HT1080 (cell line): ENCODE data around the gene TNRC6C. TPM values are rescaled to one million over a fixed set of nuclear protein-coding genes. Genes with fewer than 3 reads are reported as not detected.
A peak's percentile ranks its signal among the peaks of the same experiment; 100 is the strongest.

Source experiments
- DNase-seq: peaks from one replicate; pipeline ENCODE4 v3.0.0-alpha.2; 2015; ENCODE audit warnings: low read depth
- total RNA-seq: library from RNA; depleted of rRNA; stranded (reverse); fragments of >200 nt; shearing (Covaris generic); gene quantifications from 2 replicates; pipeline ENCODE4 v1.2.3, GENCODE V29; 2014

TNRC6C gene
- total RNA-seq, 1 experiment from 2014 or later, result 2.7 TPM

DNA sequence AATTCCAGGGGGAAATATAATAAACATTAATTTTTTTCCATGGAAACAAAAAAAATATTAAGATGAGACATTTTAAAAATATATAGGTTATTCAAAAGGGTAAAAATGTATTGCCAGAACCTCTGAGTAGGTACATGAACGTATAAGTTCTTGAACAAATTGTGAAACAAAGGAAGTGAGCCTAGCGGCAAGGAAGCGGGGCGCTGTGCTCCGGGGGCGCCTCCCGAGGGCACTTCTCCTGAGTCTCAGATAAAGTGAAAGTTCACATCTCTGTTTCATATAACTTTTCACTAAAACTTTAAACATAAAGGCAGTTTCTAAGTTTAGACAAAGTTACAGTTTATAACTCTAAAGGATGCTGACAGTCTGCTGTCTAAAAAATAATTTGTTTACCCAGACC, 52.3 kb downstream of the TNRC6C start:
- no peak for DNase-seq

DNA sequence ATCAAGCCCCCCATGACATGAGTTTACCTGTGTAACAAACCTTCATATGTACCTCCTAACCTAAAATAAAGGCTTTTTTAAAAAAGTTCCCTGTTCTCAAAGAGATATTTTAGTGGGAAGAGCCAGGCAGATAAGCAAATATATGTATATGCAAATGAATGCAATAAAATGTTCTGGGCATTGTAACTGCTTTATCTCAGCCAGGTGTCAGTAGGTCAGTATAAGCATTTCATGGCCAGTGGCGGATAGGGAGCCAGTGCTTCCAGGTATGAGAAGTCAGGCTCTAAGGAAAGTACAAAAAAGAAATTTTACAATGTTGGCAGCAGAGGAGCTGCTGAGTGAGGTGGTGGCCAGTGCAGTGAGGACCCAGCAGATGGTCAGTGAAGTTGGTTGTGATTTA, 53.9 kb downstream of the TNRC6C start:
- DNase-seq, result no peak

DNA sequence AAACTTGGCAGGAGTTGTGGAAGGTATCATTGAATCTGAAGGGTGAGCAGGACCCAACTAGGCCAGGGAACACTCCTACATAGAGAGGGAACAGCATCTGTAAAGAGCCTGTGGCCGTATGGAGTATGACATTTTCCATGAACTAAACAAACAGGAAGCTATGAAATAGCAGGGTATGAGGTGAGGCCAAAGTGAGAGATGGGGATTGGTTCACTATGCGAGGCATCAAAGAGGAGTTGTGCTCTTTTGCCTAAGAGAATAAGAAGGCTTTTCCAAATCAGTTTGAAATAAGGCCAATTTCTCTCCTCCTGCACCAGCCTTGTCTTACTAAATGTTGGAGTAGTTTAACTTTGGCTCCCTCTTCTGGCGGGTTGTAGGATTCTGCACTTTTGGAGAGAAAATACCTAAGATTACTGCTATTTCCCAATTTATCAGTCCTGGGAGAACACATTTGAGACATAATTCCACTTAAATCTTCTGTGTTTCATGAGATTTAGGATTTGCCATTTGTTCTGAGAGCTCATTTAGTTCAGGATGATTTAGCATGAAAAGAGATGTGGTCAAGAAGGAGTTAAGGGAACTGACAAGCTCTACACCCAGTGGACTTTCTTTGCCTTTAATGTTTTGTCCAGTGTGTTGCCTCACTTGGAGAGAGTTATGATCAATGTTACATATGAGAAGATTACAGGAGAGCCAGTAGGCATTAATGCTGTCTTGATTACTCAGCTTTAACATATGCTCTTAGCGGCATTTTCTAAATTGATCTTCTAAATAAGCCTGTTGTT, 55.4 kb downstream of the TNRC6C start:
- peak; percentile 49 for DNase-seq

DNA sequence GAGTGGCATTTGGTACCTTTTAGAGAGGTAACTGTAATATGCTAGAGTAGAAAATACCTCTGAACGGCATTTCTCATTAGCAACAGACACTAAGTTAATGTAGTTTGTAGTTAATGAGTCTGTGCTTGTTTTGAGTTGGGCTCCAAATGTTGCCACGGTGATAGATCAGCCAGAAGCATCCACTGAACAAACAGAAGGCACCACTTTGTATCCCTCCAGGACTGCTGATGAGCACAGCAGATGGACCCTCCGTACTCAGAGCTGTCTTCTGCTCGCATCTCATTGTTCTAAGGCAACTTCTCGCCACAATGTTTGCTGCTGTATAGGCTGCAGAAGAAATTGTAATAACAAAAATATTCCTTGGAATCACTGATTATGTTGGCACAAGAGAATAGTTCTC, 56.1 kb downstream of the TNRC6C start:
- DNase-seq, result no peak

DNA sequence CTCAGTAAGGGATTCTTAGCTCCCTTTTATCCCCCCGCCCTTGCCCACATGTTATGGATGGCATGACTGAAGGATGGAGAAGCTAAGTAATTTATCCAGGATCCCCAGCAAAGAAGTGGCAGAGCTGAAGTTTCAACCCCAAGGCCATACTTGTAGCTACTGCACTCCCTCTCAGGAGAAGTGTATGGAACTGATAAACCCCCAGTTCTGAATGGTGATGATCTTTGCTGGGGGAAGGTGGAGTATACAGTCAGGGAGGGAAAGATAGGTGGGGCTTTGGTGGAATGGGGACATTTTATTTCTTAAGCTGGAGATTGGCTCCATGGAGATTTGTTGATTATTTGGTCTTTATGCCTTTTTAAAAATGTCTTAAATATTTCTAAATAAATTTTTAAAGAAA, 58.3 kb downstream of the TNRC6C start:
- no peak for DNase-seq

DNA sequence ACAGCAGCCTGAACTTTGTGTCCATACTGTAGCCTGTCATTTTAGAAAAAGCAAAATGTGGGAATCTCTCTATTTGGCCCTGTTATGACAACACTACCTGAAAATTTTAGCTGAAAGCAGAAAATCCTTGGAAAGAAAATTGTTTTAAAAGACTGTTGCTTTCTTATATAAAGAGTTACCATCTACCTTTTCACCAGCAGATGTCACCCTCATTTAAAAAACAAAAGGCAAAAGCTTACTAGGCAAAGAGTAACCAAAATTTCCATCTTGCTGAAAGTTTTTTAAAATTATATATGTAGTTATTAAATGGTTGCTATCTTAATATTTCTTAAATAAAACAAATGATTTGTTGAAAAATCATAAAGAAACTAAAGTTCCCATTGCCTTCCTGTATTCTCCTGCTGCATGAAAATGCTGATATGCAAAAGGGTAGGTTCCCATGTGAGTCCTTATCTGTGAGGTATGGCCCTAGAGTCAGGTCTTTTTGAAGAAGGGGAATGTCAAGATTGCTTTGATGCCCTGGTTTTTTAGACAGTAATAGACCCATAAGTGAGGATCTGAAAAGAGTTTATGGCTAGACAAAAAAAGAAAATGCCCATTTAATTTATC, 61.0 kb downstream of the TNRC6C start:
- DNase-seq, result peak; percentile 28

DNA sequence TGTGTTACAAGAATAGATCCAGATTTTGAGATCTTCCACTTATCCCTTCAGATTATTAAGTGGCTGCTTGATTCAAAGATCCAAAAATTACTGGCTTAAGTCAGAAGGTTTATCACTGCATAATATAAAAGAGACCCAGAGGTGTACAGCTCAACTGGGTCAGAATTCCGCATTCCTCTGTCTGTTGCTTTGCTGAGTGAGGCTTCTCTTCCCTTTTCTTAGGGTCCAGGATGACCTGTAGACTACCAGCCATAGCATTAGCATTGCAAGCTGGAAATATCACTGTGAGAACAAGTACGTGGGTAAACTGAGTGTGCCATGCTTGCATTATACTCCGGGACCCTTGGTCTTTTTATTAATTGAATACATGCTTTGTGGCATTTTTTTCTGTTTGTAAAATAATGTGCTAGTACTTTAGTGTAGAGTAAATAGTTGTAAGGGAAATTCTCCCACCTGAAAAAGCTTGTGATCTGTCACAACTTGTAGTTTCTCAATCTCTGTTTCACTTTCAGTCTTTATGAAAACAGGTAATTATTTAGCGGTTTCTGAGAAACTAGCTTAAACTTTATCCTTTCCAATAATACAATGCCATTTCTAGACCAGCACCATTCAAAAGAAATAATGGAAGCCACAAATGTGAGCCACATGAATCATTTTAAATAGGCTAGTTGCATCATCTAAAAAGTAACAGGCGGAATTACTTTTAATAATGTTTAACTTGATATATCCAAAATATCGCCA, 61.6 kb downstream of the TNRC6C start:
- no peak for DNase-seq

DNA sequence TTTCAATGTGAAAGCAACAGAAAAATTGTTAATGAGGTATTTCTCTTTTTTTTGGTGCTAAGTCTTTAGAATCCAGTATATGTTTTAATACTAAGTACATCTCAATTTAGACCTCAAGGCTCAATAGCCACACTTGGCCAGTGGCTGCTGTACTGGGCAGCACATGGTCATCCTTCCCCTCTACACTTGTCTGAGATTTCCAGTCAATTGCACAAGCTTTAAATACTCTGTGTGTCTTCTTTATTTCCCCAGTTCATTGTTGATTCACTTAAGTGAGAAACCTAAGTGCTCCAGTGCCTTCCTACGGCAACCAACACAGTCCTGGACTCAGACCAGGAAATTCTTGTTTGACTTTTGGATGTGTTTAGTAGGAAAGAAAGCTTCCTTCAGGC, 62.2 kb downstream of the TNRC6C start:
- DNase-seq, result no peak

DNA sequence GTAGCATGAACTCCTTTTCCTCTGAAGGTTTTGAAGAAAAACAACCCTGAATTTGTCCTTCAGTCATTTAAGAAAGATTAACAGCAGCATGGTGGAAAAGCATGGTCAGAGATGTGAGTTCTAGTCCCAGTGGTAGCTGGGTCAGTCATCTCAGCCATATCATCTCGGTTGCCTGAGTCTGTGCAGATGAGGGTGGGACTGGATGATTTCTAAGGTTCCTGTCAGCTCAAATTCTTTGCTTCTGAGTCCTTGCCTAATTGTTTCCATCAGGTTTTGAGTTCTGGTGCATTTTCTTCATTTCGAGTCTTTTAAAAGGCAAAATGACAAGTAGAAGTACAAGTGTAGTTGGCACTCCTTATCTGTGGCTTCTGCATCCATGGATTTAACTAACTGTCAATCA, 63.9 kb downstream of the TNRC6C start:
- DNase-seq, result no peak

DNA sequence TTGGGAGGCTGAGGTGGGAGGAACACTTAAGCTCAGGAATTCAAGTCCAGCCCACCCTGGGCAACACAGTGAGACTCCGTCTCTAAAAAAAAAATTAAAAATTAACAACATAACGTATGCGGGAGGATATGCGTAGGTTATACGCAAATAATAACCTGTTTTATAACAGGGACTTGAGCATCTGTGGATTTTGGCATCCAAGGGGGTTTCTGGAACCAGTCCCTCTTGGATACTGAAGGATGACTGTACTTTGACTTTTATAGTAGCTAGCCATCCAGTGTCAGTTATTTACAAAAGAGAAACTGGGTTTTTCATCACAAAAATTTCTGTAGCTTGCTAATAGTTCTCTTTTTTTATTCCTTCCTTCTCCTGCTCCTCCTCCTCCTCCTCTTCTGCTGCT, 64.5 kb downstream of the TNRC6C start:
- no peak for DNase-seq

DNA sequence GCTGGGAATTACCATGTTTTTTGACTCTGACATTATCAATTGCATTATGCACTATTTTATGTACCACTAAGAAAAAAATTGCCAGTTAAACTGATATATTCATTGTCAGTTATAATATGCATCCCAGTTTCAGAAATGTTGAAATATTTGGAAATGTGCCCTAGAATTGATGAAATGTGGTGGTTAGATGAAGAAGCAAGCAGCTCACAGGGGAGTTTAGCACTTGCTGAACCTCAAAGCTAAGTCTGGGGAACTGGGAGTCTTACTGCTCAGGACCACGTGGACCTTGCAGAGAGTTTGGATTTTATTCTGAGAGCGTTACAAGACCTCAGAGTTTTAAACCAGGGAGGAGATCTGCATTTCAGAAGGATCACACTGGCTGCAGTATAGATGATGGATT, 67.9 kb downstream of the TNRC6C start:
- no peak for DNase-seq

DNA sequence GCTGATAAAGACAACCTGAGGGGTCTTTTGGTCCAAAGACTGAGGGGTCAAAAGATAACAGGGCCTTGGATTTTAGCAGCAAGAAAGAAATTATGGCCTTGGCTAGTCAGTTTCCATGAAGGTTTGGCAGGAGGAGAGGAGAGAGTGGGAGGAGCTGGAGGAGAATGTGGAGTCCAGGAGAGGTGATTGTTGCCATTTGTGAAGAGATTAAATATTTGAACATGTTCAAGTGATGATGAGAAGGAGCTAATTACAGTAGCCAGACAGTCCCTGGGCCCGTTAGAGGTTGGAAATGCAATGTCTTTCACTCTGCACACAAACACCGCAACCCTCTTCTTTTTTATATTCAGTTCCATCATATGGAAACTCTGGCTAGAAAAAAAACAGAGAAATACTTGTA, 68.6 kb downstream of the TNRC6C start:
- DNase-seq, result no peak

DNA sequence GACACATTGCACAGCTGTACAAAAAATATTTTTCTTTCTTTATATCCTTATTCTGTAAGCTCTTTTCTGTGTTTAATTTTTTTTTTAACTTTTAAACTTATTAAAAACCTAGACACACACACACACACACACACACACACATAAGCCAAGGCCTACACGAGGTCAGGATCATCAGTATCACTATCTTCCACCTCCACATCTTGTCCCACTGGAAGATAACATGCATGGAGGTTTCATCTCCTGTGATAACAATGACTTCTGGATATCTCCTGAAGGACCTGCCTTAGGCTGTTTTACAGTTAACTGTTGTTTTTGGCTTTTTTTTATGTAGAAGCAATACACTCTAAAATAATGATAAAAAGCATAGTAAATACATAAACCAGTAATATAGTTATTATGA, 71.2 kb downstream of the TNRC6C start:
- no peak for DNase-seq

DNA sequence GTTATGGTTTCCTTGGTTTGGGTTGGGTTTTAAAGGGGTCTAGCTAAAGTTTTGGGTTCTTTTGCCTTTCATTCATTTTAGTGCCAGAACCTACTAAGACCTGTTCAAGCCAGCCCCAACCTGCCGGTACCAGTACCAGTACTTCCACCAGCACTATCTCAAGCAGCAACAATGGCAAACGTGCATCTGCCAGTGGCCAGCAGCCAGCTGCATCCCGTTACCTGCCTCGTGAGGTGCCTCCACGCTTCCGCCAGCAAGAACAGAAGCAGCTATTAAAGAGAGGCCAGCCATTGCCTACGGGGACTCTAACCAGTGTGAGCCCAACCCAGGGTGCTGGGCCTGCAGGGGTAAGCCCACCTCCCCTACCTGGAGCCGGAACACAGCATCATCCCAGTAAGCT, 72.9 kb downstream of the TNRC6C start:
- DNase-seq, result no peak

DNA sequence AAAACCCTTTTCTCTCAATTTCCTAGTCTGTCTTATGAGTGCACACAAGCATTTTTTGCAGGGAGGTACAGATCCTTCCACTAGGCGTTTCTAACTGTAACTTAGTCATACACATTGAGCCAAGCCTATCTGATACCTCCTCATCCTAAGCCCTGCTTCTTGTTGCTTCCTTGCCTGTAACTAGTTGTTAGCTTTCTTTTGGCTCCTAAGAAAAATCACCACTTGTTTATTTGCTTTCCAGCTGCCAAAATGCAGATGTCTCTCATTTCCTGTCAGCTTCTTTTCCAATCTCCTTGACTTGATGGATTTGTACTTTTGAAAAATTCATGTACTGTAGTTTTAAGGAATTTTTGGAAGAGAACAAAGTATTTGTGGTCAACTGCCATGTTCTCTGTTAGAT, 73.7 kb downstream of the TNRC6C start:
- DNase-seq, result no peak

DNA sequence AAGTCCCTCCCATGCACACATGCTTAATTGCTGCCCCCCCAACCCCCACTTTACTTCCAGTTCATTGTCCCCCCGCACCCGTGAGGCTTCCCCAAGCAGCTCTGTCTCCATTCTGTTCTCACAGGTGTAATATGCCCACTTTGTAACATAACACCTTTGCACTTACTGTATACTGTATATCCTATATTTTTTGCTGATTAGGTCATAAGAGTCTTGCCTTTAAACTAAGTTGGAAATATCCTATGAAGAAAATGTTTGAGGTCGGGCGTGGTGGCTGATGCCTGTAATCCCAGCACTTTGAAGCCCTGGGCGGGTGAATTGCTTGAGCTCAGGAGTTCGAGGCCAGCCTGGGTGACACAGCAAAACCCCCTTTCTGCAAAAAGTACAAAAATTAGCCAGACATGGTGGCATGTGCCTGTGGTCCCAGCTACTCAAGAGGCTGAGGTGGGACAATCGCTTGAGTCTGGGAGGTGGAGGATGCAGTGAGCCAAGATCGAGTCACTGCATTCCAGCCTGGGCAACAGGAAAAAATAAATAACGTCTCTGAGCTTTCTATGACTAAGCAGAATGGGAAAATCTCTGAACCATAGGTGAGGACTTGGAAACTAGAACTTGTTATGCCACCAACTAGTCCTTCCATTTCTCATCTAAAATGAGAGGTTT, 76.1 kb downstream of the TNRC6C start:
- peak; percentile 82 for DNase-seq

DNA sequence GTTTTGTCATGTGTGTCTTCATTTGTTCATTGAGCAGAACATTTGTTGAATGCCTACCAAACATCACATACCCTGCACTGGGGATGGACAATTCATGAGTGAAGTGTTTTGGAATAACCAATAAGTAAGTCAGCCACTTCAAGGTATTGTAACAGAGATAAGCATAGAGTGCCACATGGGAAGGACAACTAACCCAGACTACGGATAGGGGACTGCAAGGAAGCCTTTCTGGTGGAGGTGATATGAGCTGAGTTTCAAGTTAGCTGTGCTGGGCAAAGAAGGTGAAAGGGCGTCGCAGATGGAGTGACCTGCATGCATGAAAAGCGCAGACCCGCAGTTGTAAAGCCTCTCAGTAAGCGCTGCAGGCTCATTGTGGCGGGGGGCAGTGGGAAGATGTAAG, 78.8 kb downstream of the TNRC6C start:
- no peak for DNase-seq

DNA sequence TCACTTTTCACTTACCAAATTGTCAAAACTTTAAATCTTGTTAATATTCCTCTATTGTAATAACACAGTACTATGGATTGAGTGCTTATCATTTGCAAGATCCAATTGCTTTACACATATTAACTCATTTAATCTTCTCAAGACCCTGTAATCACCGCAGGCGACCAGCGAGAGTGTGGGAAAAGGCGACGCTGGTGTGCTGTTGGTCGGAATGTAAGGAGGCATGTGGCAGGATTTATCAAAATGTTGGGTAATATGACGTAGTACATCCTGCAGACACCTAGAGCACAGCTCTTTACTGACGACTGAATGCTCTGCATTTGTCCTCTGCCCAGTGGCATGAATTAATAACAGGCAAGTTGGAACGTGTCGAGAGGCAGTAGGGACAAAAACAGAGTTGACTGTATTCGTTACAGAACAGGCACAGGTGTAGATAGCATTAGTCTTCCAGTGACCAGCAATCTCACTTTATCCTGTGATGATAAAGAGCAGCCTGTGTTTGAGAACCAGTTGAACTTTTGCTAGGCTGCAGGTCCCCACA, 80.3 kb downstream of the TNRC6C start:
- no peak for DNase-seq

DNA sequence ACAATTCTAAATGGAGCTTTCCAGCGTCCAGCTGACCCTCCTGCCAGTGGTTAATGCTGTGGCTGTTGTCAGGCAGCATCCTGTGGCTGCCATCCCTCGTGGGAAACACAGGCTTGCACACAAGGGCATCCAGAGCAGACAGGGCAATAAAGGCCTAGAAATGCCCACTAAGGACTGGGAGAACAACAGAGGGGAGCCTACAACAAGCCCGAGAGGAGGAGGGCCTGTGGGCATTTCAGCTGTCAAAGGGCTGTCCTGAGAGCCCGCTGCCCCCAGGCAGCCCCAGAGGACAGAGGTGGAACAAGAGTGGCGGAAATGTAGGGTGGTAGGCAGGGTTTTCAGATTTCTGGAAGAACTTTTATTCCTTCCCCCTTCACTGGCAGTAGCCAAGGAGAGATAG, 81.1 kb downstream of the TNRC6C start:
- DNase-seq, result no peak

DNA sequence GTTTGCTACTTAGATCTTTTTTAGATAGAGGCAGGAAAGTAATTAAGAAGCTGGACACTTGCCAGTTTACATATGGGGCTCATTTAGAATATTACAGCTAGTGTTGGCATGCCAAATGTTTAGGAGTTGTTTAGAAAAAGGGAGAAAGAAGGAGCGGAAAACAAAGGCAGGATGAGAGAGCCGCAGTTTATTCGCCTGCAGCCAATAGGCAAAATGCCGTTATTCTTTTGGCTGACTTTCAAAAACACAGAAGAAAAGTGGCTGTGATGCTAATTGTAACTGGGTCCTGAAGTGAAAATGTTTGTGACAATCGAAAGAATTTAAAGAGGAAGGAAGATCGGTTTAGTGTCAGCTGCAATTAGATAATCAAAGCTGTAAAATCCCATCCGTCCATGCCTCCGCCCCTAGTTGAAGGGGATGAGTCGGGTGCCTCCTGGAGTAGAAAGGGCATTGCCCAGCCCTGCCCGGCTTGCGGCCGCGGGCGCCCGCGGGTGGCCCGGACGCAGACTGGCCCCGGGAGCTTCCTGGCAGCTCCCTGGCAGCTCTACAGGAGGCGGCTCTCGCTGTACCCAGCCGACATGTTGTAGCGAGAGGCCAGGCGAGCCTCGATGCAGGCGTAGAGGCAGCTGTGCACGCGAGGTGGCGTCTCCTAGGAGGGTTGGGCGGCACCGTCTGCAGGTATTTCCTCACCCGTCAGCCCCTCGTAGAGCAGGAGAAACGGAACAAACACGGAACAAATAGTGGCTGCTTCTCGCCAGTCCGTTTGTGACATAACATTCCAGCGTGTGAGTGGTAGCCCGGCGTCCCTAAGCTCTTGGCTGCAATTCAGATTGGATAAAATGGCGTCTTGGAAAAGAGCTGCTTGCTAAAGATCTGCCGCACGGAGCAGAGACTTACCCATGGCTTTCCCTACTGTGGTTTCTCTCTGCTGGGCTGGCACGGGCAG, 82.2 kb downstream of the TNRC6C start:
- peak; percentile 58 for DNase-seq
